Ascending aorta (tissue), 2 donors: ENCODE data around the gene PES1. TPM values are rescaled to one million over a fixed set of nuclear protein-coding genes. Genes with fewer than 3 reads are reported as not detected.
A peak's percentile ranks its signal among the peaks of the same experiment; 100 is the strongest.

Experiments used
- DNase-seq, 2 donors: peaks; one replicate each; pipeline ENCODE4 v3.0.0-alpha.2; 2019; ENCODE audit warnings: low spot score in 2 of 2
- H3K27ac ChIP-seq, 2 donors: fragments of 200-600 bp; sonication (generic); one replicate each; pipeline ENCODE4 v1.5.1; 2016 to 2017; ENCODE audit warnings: mild to moderate bottlenecking in 1 of 2
- H3K27me3 ChIP-seq: fragments of 200-600 bp; sonication (generic); one replicate; pipeline ENCODE4 v1.5.1; 2017
- H3K36me3 ChIP-seq, 2 donors: fragments of 200-600 bp; sonication (generic); one replicate each; pipeline ENCODE4 v1.5.1; 2016
- H3K4me1 ChIP-seq, 2 donors: fragments of 200-600 bp; sonication (generic); one replicate each; pipeline ENCODE4 v1.5.1; 2016 to 2017; ENCODE audit warnings: mild to moderate bottlenecking in 1 of 2
- H3K4me3 ChIP-seq, 2 donors: fragments of 200-600 bp; sonication (generic); one replicate each; pipeline ENCODE4 v1.5.1; 2016 to 2017; ENCODE audit warnings: mild to moderate bottlenecking in 1 of 2
- H3K9me3 ChIP-seq, 2 donors: fragments of 200-600 bp; sonication (generic); one replicate each; pipeline ENCODE4 v1.5.1; 2016
- intact Hi-C: fragments of 100-400 bp; cut with DNase I; formaldehyde crosslinking; loops from one replicate; pipeline ENCODE4 v1.15.1; 2023
- total RNA-seq: library from RNA; depleted of rRNA; stranded (reverse); fragments of >200 nt; gene quantifications from one replicate; pipeline ENCODE4 v1.1.0, GENCODE V29; 2016
- TF ChIP-seq, protein P1 (sequence below), 3 experiments: fragments of 200-600 bp in 2 of 3; fragments of 450-650 bp in 1 of 3; sonication (generic) in 2 of 3; IDR thresholded peaks; one replicate each; pipeline ENCODE4 v1.5.1; 2016 to 2019; ENCODE audit warnings: antibody characterized with exemption in 3 of 3, mild to moderate bottlenecking in 1 of 3, moderate library complexity in 1 of 3

The PES1 gene
- total RNA-seq = 24.7 TPM

DNA sequence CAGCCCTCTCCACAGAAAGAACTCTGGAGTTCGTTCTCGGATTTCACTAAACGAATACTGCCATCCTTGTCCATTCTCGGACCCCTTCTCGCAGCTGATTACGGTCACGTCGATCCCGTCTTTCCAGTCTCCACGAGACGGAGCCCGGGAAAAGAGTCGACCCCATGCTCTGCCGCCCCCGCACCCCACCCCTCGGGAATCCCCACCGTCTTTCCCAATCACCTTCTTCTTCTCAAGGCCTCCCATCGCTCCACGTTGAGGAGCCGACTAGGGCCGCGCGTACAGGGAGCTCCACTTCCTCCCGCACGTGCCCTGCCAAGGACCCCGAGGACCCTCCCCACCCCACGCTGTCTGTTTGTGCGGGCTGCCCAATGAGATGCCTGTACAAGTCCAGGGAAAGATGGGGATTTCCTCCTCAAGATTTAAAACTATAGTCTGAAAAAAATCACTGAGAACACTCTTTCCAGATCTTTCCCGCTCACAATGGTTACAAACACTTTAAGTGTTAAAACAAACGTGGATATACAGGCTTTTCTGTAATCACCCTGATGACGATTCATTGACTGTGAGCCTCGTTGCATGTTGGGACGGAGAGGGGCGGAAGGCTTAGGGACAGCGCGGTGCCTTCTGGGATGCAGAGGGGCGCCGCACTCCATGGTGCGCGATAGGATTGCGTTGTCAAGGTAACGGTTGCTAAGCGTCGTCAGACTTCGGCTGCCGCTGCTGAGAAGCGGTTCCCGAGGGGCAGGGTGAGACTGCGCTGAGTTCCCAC is at the start of gene PES1:
Gene PES1, minus strand, starts transcription at position 323 of the 772 bp plus-strand sequence. Its CDS starts 77 bp downstream, at position 246.
- Histone ChIP-seq H3K27me3 (no peaks in the 10 kb centered on the region), H3K4me3 (peak within 1 kb of the TSS; percentile 59 to 85), H3K36me3 (peaks cover 23 to 25% of the 10 kb centered on the region in 2 donors), H3K4me1 (peaks cover 6 to 15% of the 10 kb centered on the region in 2 donors), H3K9me3 (no peaks in the 10 kb centered on the region), H3K27ac (peak within 1 kb of the TSS; percentile 73 to 81)
- intact Hi-C loops = loop anchor here (1.0 to 5.0 kb wide), 5 partner anchors 14 to 515 kb away; partner anchors contain the start of genes DUSP18, SELENOM and SLC35E4
- peak; percentile 81 to 98 for DNase-seq
- TF ChIP-seq, protein P1, sequence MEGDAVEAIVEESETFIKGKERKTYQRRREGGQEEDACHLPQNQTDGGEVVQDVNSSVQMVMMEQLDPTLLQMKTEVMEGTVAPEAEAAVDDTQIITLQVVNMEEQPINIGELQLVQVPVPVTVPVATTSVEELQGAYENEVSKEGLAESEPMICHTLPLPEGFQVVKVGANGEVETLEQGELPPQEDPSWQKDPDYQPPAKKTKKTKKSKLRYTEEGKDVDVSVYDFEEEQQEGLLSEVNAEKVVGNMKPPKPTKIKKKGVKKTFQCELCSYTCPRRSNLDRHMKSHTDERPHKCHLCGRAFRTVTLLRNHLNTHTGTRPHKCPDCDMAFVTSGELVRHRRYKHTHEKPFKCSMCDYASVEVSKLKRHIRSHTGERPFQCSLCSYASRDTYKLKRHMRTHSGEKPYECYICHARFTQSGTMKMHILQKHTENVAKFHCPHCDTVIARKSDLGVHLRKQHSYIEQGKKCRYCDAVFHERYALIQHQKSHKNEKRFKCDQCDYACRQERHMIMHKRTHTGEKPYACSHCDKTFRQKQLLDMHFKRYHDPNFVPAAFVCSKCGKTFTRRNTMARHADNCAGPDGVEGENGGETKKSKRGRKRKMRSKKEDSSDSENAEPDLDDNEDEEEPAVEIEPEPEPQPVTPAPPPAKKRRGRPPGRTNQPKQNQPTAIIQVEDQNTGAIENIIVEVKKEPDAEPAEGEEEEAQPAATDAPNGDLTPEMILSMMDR (IDR thresholded peaks at IDR 0.05) = no peak

DNA sequence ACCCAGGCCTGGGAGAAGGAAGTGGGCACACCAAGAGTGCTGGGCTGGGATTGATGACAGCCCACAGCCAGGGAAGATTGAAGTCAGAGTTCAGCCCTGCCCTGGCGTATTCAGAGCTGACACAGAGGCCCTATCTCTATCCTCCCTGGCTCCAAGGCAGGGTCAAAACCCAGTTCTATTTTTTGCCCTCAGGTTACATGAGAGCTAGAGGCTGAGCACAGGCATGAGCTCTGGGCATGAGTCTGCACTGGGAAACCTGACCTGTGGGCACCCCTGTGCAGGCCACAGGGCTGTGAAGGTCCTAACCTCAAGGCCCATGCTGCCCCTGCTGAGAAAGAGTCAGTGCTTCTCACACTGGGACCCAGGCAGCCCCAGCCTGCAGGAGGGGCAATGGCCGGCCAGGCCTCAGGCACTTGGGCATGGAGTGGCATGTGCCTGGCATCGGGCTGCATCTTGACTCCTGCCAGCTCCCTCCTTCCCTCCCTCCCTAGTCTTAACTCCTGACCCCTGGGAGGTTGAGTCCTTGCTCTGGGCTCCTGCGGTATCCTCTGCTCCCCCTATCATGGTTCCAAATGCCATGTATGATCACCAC is 49.2 kb upstream of the PES1 start:
- H3K9me3 ChIP-seq = no peaks in the 10 kb centered on the region
- H3K27me3 ChIP-seq = no peaks in the 10 kb centered on the region
- no peaks in the 10 kb centered on the region for H3K36me3 ChIP-seq
- H3K27ac ChIP-seq = no peak overlapping the region
- no peak for DNase-seq
- H3K4me3 ChIP-seq = no peak overlapping the region
- TF ChIP-seq, protein P1 (IDR thresholded peaks at IDR 0.05) = no peak
- peaks cover 16 to 20% of the 10 kb centered on the region in 2 donors for H3K4me1 ChIP-seq
- intact Hi-C loops = no loop called here

DNA sequence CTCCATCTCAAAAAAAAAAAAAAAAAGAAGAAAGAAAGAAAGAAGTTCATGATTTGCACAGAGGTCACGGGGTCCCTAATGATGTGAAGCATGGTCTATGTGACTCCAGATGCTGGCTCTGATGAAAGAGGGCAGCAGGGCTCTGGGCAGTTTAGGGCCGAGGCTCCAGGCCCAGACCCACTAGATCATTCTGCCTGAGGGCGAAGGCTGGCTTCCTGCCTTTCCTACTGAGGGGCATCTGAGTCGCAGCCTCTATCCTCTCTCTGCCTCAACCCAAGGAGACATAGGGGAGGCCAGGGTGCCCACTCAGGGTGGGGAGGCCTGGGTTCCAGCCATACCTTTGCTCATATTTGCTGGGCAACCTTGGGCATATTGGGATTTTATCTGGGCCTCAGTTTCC is 48.7 kb upstream of the PES1 start:
- Histone ChIP-seq H3K4me1 (peaks cover 19 to 22% of the 10 kb centered on the region in 2 donors), H3K27ac (no peak overlapping the region), H3K9me3 (no peaks in the 10 kb centered on the region), H3K27me3 (no peaks in the 10 kb centered on the region), H3K4me3 (no peak overlapping the region), H3K36me3 (no peaks in the 10 kb centered on the region)
- no peak for DNase-seq
- TF ChIP-seq, protein P1 (IDR thresholded peaks at IDR 0.05) = no peak
- intact Hi-C loops = no loop called here

DNA sequence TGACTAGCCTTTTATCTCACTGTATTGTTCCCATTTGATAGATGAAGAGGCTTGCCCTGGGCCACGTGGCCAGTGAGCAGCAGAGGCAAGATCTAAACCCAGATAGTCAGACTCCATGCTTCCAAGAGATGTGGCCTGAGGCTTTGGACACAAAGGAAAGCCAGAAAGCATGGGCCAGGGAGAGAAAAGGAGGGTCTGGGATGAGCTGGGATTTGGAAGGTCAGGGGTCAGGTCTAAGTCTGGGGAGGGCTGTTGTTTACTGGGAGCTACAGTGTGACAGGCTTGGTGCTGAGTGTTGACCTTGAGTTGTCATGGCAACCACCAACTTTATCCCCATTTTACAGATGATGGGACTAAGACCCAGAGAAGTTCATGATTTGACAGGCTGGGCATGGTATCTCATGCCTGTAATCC is 46.0 kb upstream of the PES1 start:
- TF ChIP-seq, protein P1 (IDR thresholded peaks at IDR 0.05) = no peak
- H3K36me3 ChIP-seq = no peaks in the 10 kb centered on the region
- no peaks in the 10 kb centered on the region for H3K9me3 ChIP-seq
- peaks cover 21 to 32% of the 10 kb centered on the region in 2 donors for H3K4me1 ChIP-seq
- intact Hi-C loops = loop anchor here (10.0 kb wide), 1 partner anchor 447 kb away; the partner anchor contains the start of gene SMTN
- H3K4me3 ChIP-seq = peak overlapping the region in 1 of 2 donors; percentile 90
- no peak for DNase-seq
- H3K27ac ChIP-seq = no peak overlapping the region
- no peaks in the 10 kb centered on the region for H3K27me3 ChIP-seq

DNA sequence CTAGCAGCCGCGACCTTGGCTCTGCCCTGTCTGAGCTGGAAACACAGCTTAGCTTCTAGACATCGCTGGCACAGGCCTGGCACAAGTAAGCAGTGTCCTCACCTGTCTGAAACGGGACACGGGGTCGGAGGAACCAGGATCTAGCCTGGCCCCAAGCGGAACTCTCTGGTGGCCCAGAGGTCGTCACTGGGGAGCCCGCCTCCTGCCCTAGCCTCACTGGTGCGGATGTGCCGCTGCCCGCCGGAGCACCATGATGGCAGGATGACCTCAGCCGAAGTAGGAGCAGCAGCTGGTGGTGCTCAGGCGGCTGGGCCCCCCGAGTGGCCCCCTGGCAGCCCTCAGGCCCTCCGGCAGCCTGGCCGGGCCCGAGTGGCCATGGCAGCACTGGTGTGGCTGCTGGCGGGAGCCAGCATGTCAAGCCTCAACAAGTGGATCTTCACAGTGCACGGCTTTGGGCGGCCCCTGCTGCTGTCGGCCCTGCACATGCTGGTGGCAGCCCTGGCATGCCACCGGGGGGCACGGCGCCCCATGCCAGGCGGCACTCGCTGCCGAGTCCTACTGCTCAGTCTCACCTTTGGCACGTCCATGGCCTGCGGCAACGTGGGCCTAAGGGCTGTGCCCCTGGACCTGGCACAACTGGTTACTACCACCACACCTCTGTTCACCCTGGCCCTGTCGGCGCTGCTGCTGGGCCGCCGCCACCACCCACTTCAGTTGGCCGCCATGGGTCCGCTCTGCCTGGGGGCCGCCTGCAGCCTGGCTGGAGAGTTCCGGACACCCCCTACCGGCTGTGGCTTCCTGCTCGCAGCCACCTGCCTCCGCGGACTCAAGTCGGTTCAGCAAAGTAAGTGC is 44.7 kb upstream of the PES1 start:
- TF ChIP-seq, protein P1 (IDR thresholded peaks at IDR 0.05) = no peak
- Histone ChIP-seq H3K27ac (peak overlapping the region; percentile 97 to 98), H3K27me3 (no peaks in the 10 kb centered on the region), H3K4me3 (peak overlapping the region; percentile 70 to 90), H3K36me3 (no peaks in the 10 kb centered on the region), H3K9me3 (no peaks in the 10 kb centered on the region), H3K4me1 (peaks cover 21 to 32% of the 10 kb centered on the region in 2 donors)
- intact Hi-C loops = loop anchor here (10.0 kb wide), 1 partner anchor 448 kb away; the partner anchor contains the start of gene SMTN
- no peak for DNase-seq
